Ammon's horn (tissue), 1 donor: ENCODE measurements around the gene ALCAM.

ENCODE experiments used
- DNase-seq: peaks from one replicate; pipeline ENCODE4 v3.0.0-alpha.2; 2016; ENCODE audit warnings: low spot score

ALCAM gene

GRCh38 chr3:105356396-105356795 lies 10.3 kb upstream of the ALCAM start:
- no peak for DNase-seq

- peak; percentile 44 for DNase-seq
These were observed 9.7 kb upstream of the ALCAM start for GRCh38 chr3:105356988-105357387.

GRCh38 chr3:105359098-105359762 lies 7.5 kb upstream of the ALCAM start:
- no peak for DNase-seq

GRCh38 chr3:105360003-105360402 lies 6.7 kb upstream of the ALCAM start:
- no peak for DNase-seq

- DNase-seq: no peak
These were observed 4.6 kb upstream of the ALCAM start for GRCh38 chr3:105362021-105362665.

- no peak for DNase-seq
These were observed 2.6 kb upstream of the ALCAM start for GRCh38 chr3:105364128-105364527.

- DNase-seq: no peak
These were observed 1.7 kb upstream of the ALCAM start for GRCh38 chr3:105365081-105365390.

- peak; percentile 52 for DNase-seq
These were observed 1.1 kb upstream of the ALCAM start for GRCh38 chr3:105365391-105366325.

GRCh38 chr3:105367063-105367405 lies 325 bp downstream of the ALCAM start:
- DNase-seq: peak; percentile 48

- DNase-seq: peak; percentile 86
These were observed 901 bp downstream of the ALCAM start for GRCh38 chr3:105367406-105368213.

- peak; percentile 53 for DNase-seq
These were observed 2.1 kb downstream of the ALCAM start for GRCh38 chr3:105368566-105369499.

GRCh38 chr3:105369500-105370371 lies 3.0 kb downstream of the ALCAM start:
- DNase-seq: peak; percentile 80

GRCh38 chr3:105373383-105373782 lies 6.7 kb downstream of the ALCAM start:
- DNase-seq: no peak

- no peak for DNase-seq
These were observed 9.2 kb downstream of the ALCAM start for GRCh38 chr3:105375750-105376511.

- DNase-seq: no peak
These were observed 11.0 kb downstream of the ALCAM start for GRCh38 chr3:105377716-105378115.

- DNase-seq: no peak
These were observed 18.5 kb downstream of the ALCAM start for GRCh38 chr3:105385179-105385578.

- no peak for DNase-seq
These were observed 19.3 kb downstream of the ALCAM start for GRCh38 chr3:105385819-105386508.

- DNase-seq: no peak
These were observed 20.5 kb downstream of the ALCAM start for GRCh38 chr3:105387122-105387751.
